Activated T-helper 17 cell treated with anti-CD3 and anti-CD28 coated beads, Interleukin-2, amount 50 U/mL, for 72 hours (primary cell): ENCODE data around the gene ARMC8. TPM values are rescaled to one million over a fixed set of nuclear protein-coding genes. Genes with fewer than 3 reads are reported as not detected.

Experiments used
- ATAC-seq: fragments of 150-1000 bp; cut with Tn5 transposase; replicated peaks from 2 replicates; pipeline ENCODE4 v1.10.0; 2021; ENCODE audit warnings: mild to moderate bottlenecking, moderate library complexity
- H3K27ac Mint-ChIP-seq: one replicate; pipeline ENCODE4 v1.8.0; 2022; ENCODE audit warnings: mixed read lengths
- H3K27me3 Mint-ChIP-seq: one replicate; pipeline ENCODE4 v1.8.0; 2022; ENCODE audit warnings: mixed read lengths
- H3K36me3 Mint-ChIP-seq: one replicate; pipeline ENCODE4 v1.8.0; 2022; ENCODE audit warnings: low read depth, mild to moderate bottlenecking, mixed read lengths
- H3K4me1 Mint-ChIP-seq: one replicate; pipeline ENCODE4 v1.8.0; 2022; ENCODE audit warnings: mixed read lengths
- H3K4me3 Mint-ChIP-seq: one replicate; pipeline ENCODE4 v1.8.0; 2022; ENCODE audit warnings: mild to moderate bottlenecking, mixed read lengths
- H3K9me3 Mint-ChIP-seq: one replicate; pipeline ENCODE4 v1.8.0; 2022; ENCODE audit warnings: mixed read lengths
- total RNA-seq, 2 donors: library from RNA; stranded (reverse); gene quantifications; one replicate each; pipeline ENCODE4 v1.2.3, GENCODE V29; 2022

ARMC8 gene
- total RNA-seq, 2 donors from 2014 or later: 30.0 to 39.7 TPM

DNA sequence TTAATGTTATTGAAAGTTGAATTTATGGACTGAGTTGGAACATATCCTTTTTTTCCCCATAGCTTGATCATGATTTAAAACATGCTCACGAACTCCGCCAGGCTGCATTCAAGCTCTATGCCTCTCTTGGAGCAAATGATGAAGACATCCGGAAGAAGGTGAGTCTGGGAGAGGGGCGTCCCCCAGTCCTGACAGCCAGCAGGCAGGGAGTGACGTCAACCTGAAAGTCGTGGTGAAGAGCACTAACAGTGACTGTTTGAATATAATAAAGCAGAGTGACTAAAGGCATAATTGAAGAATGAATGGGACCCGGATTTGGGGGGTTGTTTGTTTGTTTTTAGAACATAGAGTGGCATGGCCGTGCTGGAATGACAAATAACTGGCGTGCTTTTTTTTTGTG, 57.9 kb downstream of the ARMC8 start:
- Mint-ChIP-seq H3K9me3 (no peaks in the 10 kb centered on the region), H3K4me3 (no peak overlapping the region), H3K4me1 (no peaks in the 10 kb centered on the region), H3K27me3 (no peaks in the 10 kb centered on the region), H3K27ac (no peak overlapping the region), H3K36me3 (peaks cover 90% of the 10 kb centered on the region)
- peak; percentile 88 for ATAC-seq

DNA sequence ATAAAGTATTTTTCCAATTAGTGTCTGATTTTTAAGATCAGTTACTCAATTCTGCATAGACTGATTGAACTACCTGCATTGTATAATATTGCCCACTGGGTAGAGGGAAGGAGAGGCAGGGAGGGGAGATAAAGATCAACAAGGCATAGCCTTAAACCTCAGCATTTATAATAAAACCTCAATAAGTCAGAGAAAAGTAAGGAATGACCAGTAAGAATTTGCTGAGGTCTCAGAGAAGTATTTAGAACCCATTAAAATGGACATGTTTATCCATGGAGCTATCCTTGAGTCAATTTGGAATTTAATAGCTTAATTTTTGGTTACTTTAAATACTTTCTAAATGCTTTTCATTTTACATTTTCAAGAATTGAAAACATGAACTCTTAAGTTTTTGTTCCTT, 62.5 kb downstream of the ARMC8 start:
- Mint-ChIP-seq H3K27ac (no peak overlapping the region), H3K4me1 (no peaks in the 10 kb centered on the region), H3K27me3 (no peaks in the 10 kb centered on the region), H3K36me3 (peaks cover 57% of the 10 kb centered on the region), H3K9me3 (no peaks in the 10 kb centered on the region), H3K4me3 (no peak overlapping the region)
- ATAC-seq: no peak

GRCh38 chr3:138253609-138254008, 66.5 kb downstream of the ARMC8 start:
- no peak overlapping the region for H3K27ac Mint-ChIP-seq
- H3K36me3 Mint-ChIP-seq: peaks cover 29% of the 10 kb centered on the region
- no peaks in the 10 kb centered on the region for H3K9me3 Mint-ChIP-seq
- H3K27me3 Mint-ChIP-seq: no peaks in the 10 kb centered on the region
- H3K4me1 Mint-ChIP-seq: no peaks in the 10 kb centered on the region
- ATAC-seq: no peak
- no peak overlapping the region for H3K4me3 Mint-ChIP-seq

GRCh38 chr3:138254216-138254615, 67.1 kb downstream of the ARMC8 start:
- Mint-ChIP-seq H3K4me3 (no peak overlapping the region), H3K27me3 (no peaks in the 10 kb centered on the region), H3K27ac (no peak overlapping the region), H3K9me3 (no peaks in the 10 kb centered on the region), H3K36me3 (peaks cover 32% of the 10 kb centered on the region), H3K4me1 (no peaks in the 10 kb centered on the region)
- ATAC-seq: no peak

DNA sequence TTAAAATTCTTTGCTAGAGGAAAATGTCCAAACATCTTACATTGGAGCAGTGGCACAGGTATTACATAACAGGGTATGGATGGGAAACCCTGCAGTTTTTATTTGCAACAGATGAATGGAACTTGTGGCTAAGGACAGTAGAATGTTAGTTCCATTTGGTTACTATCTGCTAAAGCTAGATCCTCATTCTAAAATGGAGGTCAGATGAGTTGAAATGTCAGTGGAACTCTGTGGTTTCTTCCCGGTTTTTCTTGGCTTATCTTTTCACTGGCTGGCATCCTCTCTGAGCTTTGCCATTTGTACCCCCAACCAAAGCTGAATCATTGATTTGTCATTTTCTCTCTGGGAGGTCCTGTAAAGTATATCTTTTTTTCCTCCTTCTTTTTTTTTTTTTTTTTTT, 68.9 kb downstream of the ARMC8 start:
- no peaks in the 10 kb centered on the region for H3K9me3 Mint-ChIP-seq
- peaks cover 21% of the 10 kb centered on the region for H3K36me3 Mint-ChIP-seq
- H3K27me3 Mint-ChIP-seq: no peaks in the 10 kb centered on the region
- H3K27ac Mint-ChIP-seq: no peak overlapping the region
- H3K4me3 Mint-ChIP-seq: no peak overlapping the region
- no peaks in the 10 kb centered on the region for H3K4me1 Mint-ChIP-seq
- ATAC-seq: no peak

DNA sequence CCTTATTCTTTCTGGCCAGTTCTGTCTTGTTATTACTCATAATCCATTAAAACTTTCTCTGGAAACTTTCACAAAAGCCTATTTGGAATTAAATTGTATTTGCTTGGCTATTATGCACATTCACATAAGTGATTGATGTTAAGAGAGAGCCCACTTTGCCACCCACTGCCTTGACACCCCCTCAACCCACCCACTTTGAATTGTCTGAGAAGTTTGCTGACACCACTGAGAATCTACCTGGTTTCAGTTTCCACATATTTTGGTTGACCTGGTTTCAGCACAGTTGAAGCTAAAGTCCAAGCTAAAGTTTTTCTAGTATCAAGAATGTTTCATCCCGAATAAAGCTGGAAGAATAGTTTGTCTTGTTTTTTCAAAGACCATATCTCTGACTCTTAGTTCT, 70.9 kb downstream of the ARMC8 start:
- Mint-ChIP-seq H3K27me3 (no peaks in the 10 kb centered on the region), H3K4me3 (no peak overlapping the region), H3K27ac (peak overlapping the region; percentile 12), H3K9me3 (no peaks in the 10 kb centered on the region), H3K4me1 (no peaks in the 10 kb centered on the region), H3K36me3 (peaks cover 18% of the 10 kb centered on the region)
- no peak for ATAC-seq

DNA sequence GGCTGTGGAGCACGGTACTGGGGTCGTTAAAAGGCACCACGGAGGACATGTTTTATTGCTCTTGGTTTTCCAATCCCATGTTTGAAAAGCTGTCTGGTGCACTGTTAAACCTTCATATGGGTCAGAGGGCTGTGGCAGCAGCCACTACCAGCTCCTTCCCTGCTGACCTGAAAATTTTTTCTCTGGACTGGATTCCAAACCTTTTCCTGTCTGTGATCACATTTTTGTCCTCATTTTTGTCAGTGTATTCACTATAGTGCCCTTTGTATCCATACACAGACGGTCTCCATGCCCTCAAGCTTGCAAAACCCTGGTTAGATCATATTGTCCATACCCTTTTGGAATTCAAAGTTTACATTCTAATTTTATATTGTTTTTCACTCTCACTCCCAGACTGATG, 72.0 kb downstream of the ARMC8 start:
- ATAC-seq: no peak
- Mint-ChIP-seq H3K4me3 (no peak overlapping the region), H3K27ac (no peak overlapping the region), H3K4me1 (no peaks in the 10 kb centered on the region), H3K27me3 (no peaks in the 10 kb centered on the region), H3K9me3 (no peaks in the 10 kb centered on the region), H3K36me3 (peaks cover 22% of the 10 kb centered on the region)

DNA sequence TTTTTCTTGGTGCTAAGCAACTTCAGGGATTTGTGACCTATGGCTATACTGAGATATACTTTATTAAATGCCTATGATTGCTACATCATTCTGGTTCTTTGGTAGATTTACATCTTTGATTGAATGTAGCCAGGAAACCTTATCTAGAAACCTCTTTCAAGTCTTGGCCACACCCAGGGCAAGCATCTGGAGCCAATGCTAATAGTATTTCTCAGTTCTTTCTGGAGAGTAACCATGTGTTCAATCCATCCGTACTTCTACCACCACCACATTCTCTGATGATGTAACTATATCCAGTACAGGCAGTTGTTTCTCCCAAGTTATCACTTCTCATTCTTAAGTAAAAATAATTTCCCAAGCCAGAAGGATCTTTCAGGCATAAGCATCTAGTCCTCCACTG, 73.5 kb downstream of the ARMC8 start:
- Mint-ChIP-seq H3K4me1 (no peaks in the 10 kb centered on the region), H3K4me3 (no peak overlapping the region), H3K36me3 (peaks cover 36% of the 10 kb centered on the region), H3K27ac (no peak overlapping the region), H3K9me3 (no peaks in the 10 kb centered on the region), H3K27me3 (no peaks in the 10 kb centered on the region)
- no peak for ATAC-seq

DNA sequence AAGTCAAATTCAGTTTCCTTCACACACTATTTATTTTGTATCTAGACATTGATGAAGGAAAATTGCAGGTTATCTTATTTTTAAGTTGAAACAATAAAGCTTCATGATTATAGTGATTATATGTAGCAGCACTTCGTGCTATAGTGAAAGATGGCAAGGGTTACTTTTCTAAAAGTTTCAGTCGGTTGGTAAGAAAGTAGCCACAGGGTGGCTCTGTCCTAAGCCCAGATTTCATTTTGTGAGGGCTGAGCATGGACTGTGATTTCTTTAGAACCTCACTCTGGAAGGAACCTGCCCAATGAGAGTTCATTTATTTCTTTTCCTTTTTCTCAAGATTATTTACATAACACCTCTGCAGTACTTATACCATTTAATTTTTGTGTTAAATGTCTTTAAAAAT, 76.0 kb downstream of the ARMC8 start:
- H3K27ac Mint-ChIP-seq: no peak overlapping the region
- peaks cover 49% of the 10 kb centered on the region for H3K36me3 Mint-ChIP-seq
- H3K4me1 Mint-ChIP-seq: no peaks in the 10 kb centered on the region
- H3K4me3 Mint-ChIP-seq: no peak overlapping the region
- ATAC-seq: no peak
- no peaks in the 10 kb centered on the region for H3K9me3 Mint-ChIP-seq
- H3K27me3 Mint-ChIP-seq: no peaks in the 10 kb centered on the region

- peaks cover 58% of the 10 kb centered on the region for H3K36me3 Mint-ChIP-seq
- no peak for ATAC-seq
- peak overlapping the region; percentile 4 for H3K27ac Mint-ChIP-seq
- H3K27me3 Mint-ChIP-seq: no peaks in the 10 kb centered on the region
- no peaks in the 10 kb centered on the region for H3K9me3 Mint-ChIP-seq
- H3K4me1 Mint-ChIP-seq: no peaks in the 10 kb centered on the region
- no peak overlapping the region for H3K4me3 Mint-ChIP-seq
Observed at GRCh38 chr3:138265745-138266144, 78.6 kb downstream of the ARMC8 start.

DNA sequence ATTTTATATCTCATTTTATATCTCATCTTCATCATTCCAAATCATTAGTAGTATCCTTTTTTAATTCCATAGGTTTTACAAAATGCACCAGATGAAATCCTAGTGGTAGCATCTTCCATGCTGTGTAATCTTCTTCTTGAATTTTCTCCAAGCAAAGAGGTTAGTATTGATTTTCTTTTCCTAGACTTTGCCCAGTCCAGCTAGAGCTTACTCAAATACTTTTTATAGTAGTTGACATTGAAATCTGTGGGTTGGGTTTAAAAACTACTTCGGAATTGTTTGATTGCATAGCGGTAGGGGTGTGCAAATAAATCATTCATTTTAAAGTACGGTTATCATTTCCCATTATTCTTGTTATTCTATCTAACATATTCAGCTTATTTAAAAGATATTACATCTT, 80.0 kb downstream of the ARMC8 start:
- Mint-ChIP-seq H3K4me3 (no peak overlapping the region), H3K27ac (no peak overlapping the region), H3K9me3 (no peaks in the 10 kb centered on the region), H3K27me3 (no peaks in the 10 kb centered on the region), H3K36me3 (peaks cover 72% of the 10 kb centered on the region), H3K4me1 (peaks cover 5% of the 10 kb centered on the region)
- ATAC-seq: no peak

DNA sequence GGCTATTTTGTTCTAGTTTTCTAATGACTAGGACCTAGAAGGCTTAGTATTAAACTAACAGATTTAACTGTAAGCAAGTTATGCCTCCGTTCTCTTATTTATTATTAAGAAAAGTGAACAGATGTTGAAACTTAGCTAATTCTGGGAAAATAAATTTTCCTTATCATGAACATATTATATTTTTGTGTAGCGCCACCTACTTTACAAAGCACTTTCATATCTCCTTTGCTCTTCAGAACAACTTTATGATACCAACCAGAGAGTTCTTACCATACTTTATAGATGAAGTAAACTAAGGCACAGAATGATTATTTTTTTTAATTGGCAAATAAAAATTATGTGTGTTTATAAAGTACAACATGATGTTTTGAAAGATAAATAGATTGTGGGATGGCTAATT, 83.1 kb downstream of the ARMC8 start:
- peaks cover 88% of the 10 kb centered on the region for H3K36me3 Mint-ChIP-seq
- no peaks in the 10 kb centered on the region for H3K27me3 Mint-ChIP-seq
- no peak for ATAC-seq
- H3K4me3 Mint-ChIP-seq: no peak overlapping the region
- H3K4me1 Mint-ChIP-seq: peaks cover 5% of the 10 kb centered on the region
- H3K9me3 Mint-ChIP-seq: no peaks in the 10 kb centered on the region
- no peak overlapping the region for H3K27ac Mint-ChIP-seq

- peak overlapping the region; percentile 37 for H3K27ac Mint-ChIP-seq
- H3K9me3 Mint-ChIP-seq: no peaks in the 10 kb centered on the region
- no peaks in the 10 kb centered on the region for H3K27me3 Mint-ChIP-seq
- H3K4me1 Mint-ChIP-seq: peaks cover 5% of the 10 kb centered on the region
- ATAC-seq: peak; percentile 53
- peaks cover 90% of the 10 kb centered on the region for H3K36me3 Mint-ChIP-seq
- H3K4me3 Mint-ChIP-seq: no peak overlapping the region
Observed at GRCh38 chr3:138271189-138271794, 84.2 kb downstream of the ARMC8 start.

DNA sequence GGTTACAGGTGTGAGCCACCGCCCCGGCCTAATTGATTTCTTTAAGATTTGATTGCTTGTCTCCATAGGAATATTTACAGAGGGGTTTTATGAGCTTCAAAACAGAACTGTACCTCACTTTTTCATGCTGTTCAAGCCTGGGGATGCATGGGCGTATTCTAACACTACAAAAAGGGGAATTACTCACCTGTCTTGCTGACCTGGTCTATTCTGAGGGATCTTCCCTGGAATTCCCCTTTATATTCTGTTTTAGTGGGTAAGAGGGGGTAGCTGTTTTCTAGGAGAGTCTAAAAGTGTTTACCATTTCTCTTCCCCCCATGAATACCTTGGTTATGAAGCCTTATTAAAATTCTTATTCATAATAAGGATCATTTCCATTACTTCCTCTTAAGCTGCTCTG, 94.5 kb downstream of the ARMC8 start:
- peaks cover 5% of the 10 kb centered on the region for H3K4me1 Mint-ChIP-seq
- peak overlapping the region; percentile 81 for H3K27ac Mint-ChIP-seq
- no peaks in the 10 kb centered on the region for H3K27me3 Mint-ChIP-seq
- H3K9me3 Mint-ChIP-seq: no peaks in the 10 kb centered on the region
- no peak overlapping the region for H3K4me3 Mint-ChIP-seq
- ATAC-seq: peak; percentile 24
- H3K36me3 Mint-ChIP-seq: peaks cover 25% of the 10 kb centered on the region

DNA sequence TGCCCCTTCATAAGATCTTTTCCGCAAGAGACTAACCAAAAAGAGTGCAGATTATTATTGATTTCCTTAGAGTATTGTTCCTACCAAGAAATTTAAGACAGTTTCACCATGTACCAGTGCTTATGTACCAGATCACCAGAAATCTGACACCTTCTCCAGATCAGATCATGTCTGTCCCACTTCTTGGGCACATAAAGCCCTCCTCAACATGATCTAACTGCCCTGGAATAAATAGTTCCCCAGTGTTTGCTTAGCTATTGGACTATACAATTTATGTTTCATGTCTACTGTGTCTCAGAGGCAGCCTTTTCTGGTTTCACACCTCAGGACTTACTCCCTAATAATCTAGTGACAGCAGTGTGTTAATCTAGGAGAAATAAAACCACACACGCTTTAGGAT, 95.7 kb downstream of the ARMC8 start:
- H3K4me3 Mint-ChIP-seq: no peak overlapping the region
- ATAC-seq: no peak
- no peaks in the 10 kb centered on the region for H3K9me3 Mint-ChIP-seq
- peaks cover 12% of the 10 kb centered on the region for H3K36me3 Mint-ChIP-seq
- H3K27me3 Mint-ChIP-seq: no peaks in the 10 kb centered on the region
- peaks cover 5% of the 10 kb centered on the region for H3K4me1 Mint-ChIP-seq
- peak overlapping the region; percentile 81 for H3K27ac Mint-ChIP-seq

DNA sequence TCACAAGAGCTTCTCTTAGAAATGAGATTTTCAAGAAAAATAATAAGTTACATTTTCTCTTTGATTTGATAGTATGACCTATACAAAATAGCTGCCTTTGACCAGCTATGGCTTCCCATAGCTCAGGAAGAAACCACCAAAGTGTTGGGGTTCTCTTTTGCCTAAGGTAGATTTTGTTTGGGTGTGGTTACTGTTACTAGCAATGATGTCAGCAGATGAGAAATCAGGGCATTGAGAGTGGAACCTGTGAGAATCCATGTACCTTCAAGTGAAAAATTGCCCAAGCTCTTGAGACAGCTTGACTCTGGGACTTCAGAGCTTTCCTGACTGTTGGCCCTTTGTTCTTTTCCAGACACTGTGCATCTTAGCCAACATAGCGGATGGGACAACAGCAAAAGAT, 97.0 kb downstream of the ARMC8 start:
- peak; percentile 67 for ATAC-seq
- H3K4me3 Mint-ChIP-seq: no peak overlapping the region
- H3K36me3 Mint-ChIP-seq: peaks cover 8% of the 10 kb centered on the region
- H3K9me3 Mint-ChIP-seq: no peaks in the 10 kb centered on the region
- H3K4me1 Mint-ChIP-seq: peaks cover 7% of the 10 kb centered on the region
- no peaks in the 10 kb centered on the region for H3K27me3 Mint-ChIP-seq
- no peak overlapping the region for H3K27ac Mint-ChIP-seq
